KBM-7 (cell line): ENCODE measurements around the gene NAALADL2.
"Not testable (repeated sequence)": the region's sequence is repeated elsewhere in the genome, so short reads cannot be mapped to it uniquely, and the experiment has no call there.

ENCODE experiments used
- DNase-seq: peaks from one replicate; pipeline ENCODE4 v3.0.0-alpha.2; 2015
- in situ Hi-C: fragments of 300-500 bp; cut with MboI; formaldehyde crosslinking; loops from 2 replicates; pipeline ENCODE4 v1.14.3; 2020; ENCODE audit warnings: low sequenced_read_pairs, low pct_unique_long_range_greater_than_20kb, mixed read lengths

NAALADL2 gene

GRCh38 chr3:175546115-175546514 is 687.0 kb downstream of the NAALADL2 start:
- no peak for DNase-seq
- in situ Hi-C loops = no loop called here

DNA sequence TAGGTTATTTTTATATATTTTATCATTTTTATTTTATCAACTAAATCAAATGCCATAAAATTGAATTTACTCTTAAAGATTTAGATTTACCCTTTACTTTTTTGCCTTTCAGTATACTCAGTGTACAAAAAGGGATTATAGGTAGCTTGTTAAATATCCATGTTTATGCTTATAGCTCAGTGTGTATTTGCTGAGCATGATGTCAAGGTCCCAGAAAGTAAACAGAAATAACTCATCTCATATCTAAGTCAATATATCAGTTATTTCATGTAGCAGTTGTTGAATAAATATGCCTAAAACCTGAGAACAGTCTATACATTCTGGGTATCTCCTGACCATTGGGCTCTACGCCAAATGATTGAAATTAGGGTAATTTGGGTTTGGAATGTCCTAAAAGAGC is 693.8 kb downstream of the NAALADL2 start:
- DNase-seq = no peak
- in situ Hi-C loops = no loop called here

- in situ Hi-C loops = no loop called here
- DNase-seq = no peak
These were observed 695.7 kb downstream of the NAALADL2 start for GRCh38 chr3:175554801-175555200.

DNA sequence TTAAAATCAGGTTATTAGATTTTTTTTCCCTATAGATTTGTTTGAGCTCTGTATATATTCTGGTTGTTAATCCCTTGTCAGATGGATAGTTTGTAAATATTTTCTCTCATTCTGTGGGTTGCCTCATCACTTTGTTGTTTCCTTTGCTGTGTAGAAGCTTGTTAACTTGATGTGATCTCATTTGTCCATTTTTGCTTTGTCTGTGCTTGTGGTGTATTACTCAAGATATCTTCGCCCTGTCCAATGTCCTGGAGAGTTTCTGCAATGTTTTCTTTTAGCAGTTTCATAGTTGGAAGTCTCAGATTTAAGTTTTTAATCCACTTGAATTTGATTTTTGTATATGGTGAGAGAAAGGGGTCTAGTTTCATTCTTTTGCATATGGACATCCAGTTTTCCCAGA is 699.1 kb downstream of the NAALADL2 start:
- no peak for DNase-seq
- in situ Hi-C loops = no loop called here

GRCh38 chr3:175564363-175564762 is 705.2 kb downstream of the NAALADL2 start:
- in situ Hi-C loops = no loop called here
- no peak for DNase-seq

- in situ Hi-C loops = no loop called here
These were observed 712.0 kb downstream of the NAALADL2 start for GRCh38 chr3:175571096-175571495.

DNA sequence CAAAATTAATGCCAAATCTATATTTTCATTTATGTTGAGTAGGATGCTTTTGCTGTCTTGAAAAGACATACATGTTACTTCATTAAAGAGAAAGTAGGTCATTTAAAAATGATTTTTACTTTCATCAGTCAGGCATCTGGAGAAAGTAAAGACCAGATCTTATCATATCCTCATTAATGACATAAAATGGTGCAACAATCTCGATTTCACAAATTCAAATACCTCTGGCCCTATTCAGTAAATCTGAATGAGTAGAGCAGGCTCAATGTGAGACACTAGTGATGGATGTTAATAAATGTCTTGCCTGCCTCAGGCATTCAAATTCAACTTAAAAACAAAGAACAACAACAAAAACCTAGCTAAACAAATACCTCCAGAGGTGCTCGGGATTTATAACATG is 714.1 kb downstream of the NAALADL2 start:
- no peak for DNase-seq
- in situ Hi-C loops = no loop called here

More at GRCh38 chr3:175571096-175571495, 712.0 kb downstream of the NAALADL2 start:
- DNase-seq = no peak

DNA sequence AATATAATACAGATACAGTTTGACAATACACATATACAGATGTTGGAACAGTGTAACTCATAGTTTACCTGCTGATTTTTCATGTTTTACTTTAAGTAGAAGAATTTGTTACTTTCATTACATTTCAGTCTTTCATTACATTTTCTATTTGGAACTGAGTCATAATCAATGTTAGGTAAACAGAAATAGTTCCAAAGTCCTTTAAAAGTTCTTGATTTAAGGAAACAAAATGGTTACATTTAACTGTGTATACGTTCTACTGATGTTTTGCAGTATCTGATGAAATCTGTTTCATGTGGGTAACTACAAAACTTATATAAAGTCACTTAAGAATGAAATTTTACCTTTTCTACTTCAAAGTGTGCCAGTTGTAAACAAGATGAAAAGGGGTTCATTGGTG is 721.2 kb downstream of the NAALADL2 start:
- in situ Hi-C loops = no loop called here
- DNase-seq = no peak

DNA sequence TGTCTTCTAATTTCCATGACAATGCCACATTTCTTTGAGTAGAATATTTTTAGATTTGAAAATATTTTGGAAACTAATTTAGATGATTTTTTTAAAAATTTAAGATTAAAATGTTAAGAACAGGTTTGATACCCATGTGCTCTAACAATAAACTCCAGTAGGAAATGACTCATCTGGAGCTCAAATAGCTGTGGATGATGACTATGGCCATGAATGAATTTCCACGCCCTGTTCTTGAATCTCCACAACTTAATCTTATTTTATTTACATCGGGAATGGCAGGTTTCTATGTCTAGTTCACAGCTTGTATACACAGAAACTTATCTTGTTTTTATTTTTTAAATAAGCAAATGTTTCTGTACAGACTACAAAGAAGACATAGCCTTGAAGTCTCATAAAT is 726.8 kb downstream of the NAALADL2 start:
- in situ Hi-C loops = no loop called here
- DNase-seq = no peak

DNA sequence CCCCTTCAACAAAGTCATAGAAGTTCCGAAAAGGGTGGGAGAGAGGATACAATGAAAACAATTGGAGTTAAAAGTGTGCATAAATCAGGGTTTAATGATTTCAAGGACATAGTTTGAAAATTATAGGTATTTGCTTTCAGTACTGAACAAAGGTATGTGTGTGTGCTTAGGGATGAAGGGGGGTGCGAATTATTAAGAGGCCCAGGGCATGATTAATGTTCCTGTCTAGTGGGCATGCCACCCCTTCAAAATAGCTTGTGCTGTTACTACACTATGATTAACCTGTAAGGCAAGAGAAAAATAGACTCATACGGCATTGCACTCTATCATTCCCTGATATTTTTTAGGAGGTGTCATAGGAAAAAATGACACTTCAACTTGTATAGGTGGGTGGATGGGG is 731.6 kb downstream of the NAALADL2 start:
- in situ Hi-C loops = no loop called here
- no peak for DNase-seq

- no peak for DNase-seq
- in situ Hi-C loops = no loop called here
These were observed 732.2 kb downstream of the NAALADL2 start for GRCh38 chr3:175591375-175591774.

GRCh38 chr3:175593331-175593730 is 734.2 kb downstream of the NAALADL2 start:
- DNase-seq = no peak
- in situ Hi-C loops = no loop called here

- in situ Hi-C loops = no loop called here
- no peak for DNase-seq
These were observed 739.6 kb downstream of the NAALADL2 start for GRCh38 chr3:175598740-175599139.

DNA sequence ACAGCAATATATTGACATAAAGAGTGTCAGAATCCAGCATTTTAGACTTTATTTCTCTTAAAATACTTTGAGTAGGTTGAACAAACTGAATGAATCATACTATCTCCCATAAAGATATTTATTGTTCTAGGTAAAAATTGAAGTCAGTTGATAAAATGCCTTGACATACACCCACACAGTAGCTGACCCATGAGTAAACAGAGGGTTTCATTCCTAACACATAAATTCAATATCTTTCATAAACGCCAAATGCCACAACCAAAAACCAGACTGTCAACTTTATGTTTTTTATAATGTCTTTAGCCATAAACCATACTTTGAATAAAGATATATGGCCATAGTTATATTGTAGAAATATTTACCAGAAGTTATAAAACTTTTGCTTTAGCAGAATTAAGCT is 742.4 kb downstream of the NAALADL2 start:
- in situ Hi-C loops = no loop called here

DNA sequence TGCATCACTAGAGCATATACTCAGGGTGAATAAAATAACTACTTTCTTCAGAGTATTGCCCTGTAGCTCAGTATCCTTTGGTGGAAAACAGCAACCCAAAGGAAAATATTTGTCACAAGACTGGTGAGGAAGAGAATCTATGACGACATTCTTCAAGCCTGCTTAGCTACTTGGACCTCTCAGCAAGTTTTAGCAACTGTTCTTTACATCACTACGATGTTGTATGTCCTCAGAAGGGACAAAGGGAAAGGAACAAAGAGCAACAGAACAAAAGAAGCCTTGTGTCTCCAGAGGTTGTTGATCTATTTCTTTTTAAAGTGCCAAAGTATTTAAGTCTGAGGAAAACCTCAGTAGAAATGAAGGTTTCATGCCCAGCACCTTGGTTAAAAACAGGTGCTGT is 746.7 kb downstream of the NAALADL2 start:
- in situ Hi-C loops = no loop called here
- DNase-seq = no peak

More for the DNA sequence above, 742.4 kb downstream of the NAALADL2 start:
- DNase-seq = no peak

DNA sequence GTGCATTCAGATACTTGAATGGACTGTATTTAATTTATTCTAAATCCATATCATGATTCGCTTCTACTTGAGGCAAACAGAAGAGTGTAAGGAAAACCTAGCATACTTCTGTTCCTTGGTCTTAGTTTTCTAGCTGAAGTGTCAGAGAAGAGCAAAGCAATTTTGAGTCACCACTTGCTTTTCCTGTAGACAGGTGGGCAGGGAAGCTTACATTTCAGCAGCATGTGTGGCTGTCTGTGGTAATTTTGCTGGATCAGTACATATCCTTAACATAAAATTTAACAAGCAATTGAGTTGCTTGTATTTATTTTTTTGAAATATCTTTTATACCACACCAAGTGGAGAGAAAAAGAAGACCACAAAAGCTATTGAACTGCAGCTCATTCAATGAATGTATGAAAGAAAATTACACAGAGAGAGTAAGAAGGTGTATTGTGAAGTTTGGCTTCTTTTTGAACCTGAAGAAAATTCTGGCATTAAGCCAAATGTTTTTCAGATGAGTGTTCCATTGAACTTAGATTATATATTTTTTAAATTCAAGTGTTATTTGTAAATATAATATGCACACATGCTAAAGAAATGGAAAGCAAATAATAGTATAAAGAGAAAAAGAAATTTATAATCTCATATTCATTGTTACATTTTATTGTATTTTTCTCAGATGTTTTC is 747.6 kb downstream of the NAALADL2 start:
- no peak for DNase-seq

GRCh38 chr3:175608356-175608755 is 749.2 kb downstream of the NAALADL2 start:
- no peak for DNase-seq
- in situ Hi-C loops = no loop called here

More for the DNA sequence above, 747.6 kb downstream of the NAALADL2 start:
- in situ Hi-C loops = no loop called here

- in situ Hi-C loops = no loop called here
- DNase-seq = no peak
These were observed 749.8 kb downstream of the NAALADL2 start for GRCh38 chr3:175608911-175609310.

- DNase-seq = no peak
- in situ Hi-C loops = no loop called here
These were observed 753.5 kb downstream of the NAALADL2 start for GRCh38 chr3:175612487-175613196.

GRCh38 chr3:175614107-175614506 is 755.0 kb downstream of the NAALADL2 start:
- DNase-seq, in situ Hi-C loops: not testable (repeated sequence)

- in situ Hi-C loops = no loop called here
- no peak for DNase-seq
These were observed 758.1 kb downstream of the NAALADL2 start for GRCh38 chr3:175617247-175617646.
